MG63 (cell line): ENCODE data around the gene RIC1. TPM values are rescaled to one million over a fixed set of nuclear protein-coding genes. Genes with fewer than 3 reads are reported as not detected.
"Not testable (repeated sequence)": the region's sequence is repeated elsewhere in the genome, so short reads cannot be mapped to it uniquely, and the experiment has no call there.

Experiments
- DNase-seq: peaks from one replicate; pipeline ENCODE4 v3.0.0-alpha.2; 2020
- H3K27me3 ChIP-seq: fragments of 250-450 bp; sonication (Bioruptor Pico); 2 replicates; pipeline ENCODE4 v1.5.1; 2020; ENCODE audit warnings: mild to moderate bottlenecking, moderate library complexity
- H3K36me3 ChIP-seq: fragments of 250-450 bp; sonication (Bioruptor Pico); 2 replicates; pipeline ENCODE4 v1.5.1; 2020; ENCODE audit warnings: mild to moderate bottlenecking, moderate library complexity
- H3K4me3 ChIP-seq: fragments of 250-450 bp; sonication (Bioruptor Pico); 2 replicates; pipeline ENCODE4 v1.5.1; 2020; ENCODE audit warnings: mild to moderate bottlenecking, moderate library complexity
- H3K9me3 ChIP-seq: fragments of 250-450 bp; sonication (Bioruptor Pico); 2 replicates; pipeline ENCODE4 v1.5.1; 2020; ENCODE audit warnings: mild to moderate bottlenecking, moderate library complexity
- total RNA-seq: library from RNA; depleted of rRNA; stranded (reverse); fragments of >200 nt; shearing (Covaris generic); gene quantifications from 2 replicates; pipeline ENCODE4 v1.2.3, GENCODE V29; 2014; ENCODE audit warnings: low replicate concordance

The RIC1 gene
- total RNA-seq, 1 experiment from 2014 or later: 4.1 TPM

DNA sequence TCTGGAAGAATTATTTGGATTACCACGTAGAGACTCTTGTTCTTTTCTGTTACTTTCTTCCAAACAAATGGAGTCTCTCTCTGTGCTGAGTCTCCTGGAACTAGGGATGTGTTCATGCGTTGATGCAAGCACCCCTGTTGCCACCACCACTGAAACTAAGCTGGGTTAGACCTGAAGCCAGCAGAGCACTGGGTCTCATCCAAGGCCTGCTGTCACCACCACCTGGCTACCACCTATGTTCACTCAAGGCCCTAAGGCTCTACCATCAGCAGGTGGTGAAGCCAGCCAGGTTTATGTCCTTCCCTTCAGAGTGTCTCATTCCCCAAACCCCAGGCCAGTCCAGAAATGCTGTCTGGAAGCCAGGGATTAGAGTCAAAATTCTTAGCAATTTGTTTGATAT is 13.3 kb downstream of the RIC1 start:
- DNase-seq: no peak
- no peaks in the 10 kb centered on the region for H3K27me3 ChIP-seq
- no peak overlapping the region for H3K4me3 ChIP-seq
- H3K9me3 ChIP-seq: no peaks in the 10 kb centered on the region
- H3K36me3 ChIP-seq: no peaks in the 10 kb centered on the region

DNA sequence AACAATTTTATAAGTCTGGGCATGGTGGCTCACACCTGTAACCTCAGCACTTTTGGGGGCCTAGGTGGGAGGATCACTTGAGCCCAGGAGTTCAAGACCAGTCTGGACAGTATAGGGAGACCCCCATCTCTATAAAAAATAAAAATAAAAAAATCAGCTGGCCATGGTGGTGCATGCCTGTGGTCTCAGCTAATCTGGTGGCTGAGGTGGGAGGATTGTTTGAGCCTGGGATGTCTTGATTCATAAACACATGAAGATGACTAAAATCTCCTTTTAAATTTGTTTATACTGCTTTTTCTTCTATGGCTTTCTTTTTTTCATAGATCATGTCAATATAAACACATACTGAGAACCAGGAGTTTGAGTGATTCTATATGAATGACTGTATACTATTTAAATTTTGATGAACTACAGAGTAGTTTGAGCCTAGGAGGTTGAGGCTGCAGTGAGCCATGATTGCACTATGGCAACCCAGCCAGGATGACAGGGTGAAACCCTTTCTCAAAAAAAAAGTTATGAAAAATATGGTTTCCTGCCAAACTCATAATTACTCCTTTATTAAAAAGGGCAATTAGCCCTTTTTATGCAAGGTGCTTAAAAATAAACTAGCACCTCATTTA is 14.2 kb downstream of the RIC1 start:
- Histone ChIP-seq H3K4me3 (no peak overlapping the region), H3K9me3 (no peaks in the 10 kb centered on the region), H3K27me3 (no peaks in the 10 kb centered on the region), H3K36me3 (no peaks in the 10 kb centered on the region)
- DNase-seq: no peak

DNA sequence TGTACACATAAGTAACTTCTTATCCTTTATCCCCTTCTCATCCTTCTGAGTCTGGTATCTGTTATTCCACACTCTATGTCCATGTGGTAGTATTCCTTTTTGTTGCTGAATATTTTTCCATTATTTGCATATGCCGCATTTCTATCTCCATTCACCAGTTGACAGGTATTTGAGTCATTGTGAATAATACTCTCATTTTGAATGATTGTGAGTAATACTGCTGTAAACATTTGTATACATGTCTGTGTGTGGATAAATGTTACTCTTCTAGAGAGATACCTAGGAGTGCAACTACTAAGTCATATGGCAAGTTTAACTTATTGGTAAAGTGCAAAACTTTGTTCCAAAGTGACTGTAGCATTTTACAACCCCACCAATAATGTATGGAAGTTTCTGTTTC is 15.6 kb downstream of the RIC1 start:
- Histone ChIP-seq H3K36me3 (no peaks in the 10 kb centered on the region), H3K9me3 (no peaks in the 10 kb centered on the region)
- DNase-seq: no peak

DNA sequence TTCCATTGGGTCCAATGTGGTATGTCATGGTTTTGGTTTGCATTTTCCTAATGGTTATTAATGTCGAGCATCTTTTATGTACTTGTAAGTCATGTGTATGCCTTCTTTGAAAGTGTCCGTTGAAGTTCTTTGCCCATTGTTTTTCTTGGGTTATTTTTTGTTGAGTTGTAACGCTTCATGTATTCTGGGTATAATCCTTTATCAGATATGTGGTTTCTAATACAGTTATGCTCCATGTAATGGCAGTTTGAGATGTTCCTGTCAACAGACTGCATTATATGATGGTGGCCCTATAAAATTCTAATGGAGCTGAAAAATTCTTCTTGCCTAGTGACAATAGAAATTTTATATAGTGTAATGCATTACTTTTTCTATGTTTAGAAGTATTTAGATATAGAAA is 17.2 kb downstream of the RIC1 start:
- H3K4me3 ChIP-seq: no peak overlapping the region
- DNase-seq: no peak
- no peaks in the 10 kb centered on the region for H3K27me3 ChIP-seq
- H3K36me3 ChIP-seq: no peaks in the 10 kb centered on the region
- H3K9me3 ChIP-seq: no peaks in the 10 kb centered on the region

More for the DNA sequence above, 15.6 kb downstream of the RIC1 start:
- H3K4me3 ChIP-seq: no peak overlapping the region
- no peaks in the 10 kb centered on the region for H3K27me3 ChIP-seq

DNA sequence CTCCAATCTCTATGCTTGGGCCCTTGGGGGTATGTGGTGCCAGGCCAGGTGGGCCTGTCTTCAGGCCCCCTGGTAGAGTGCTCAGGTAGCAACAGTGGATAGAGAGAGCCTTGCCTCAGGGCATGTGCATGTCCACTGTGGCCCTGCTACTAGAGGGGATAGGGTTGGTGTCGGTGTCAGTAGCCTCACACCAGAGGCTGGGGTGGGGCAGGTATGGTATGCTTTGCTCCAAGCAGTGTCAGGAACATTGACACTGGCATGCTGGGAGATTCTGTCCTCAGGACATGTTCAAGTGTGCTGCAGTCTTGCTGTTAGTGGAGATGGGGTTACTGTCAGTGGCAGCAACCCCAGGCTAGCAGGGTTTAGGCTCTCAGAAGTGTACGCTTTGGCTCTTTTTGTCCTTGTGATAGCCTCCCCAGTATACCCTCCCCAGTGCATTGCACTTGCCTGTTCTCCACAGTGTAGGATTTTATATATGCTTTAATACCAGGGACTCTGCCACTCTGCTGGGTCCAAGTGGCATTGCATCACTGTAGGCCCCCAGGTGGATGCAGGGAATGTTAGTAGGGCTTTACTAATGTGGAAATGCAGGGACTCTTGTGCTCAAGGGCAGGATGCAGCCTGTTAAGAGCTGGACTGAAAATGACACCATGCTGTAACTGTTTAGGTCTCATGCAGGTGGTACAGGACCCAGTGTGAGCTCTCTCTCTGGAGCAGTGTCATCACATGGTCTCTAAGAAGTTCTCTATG is 21.6 kb downstream of the RIC1 start:
- no peak for DNase-seq
- H3K27me3 ChIP-seq: no peaks in the 10 kb centered on the region

GRCh38 chr9:5651246-5651645 is 22.3 kb downstream of the RIC1 start:
- Histone ChIP-seq H3K27me3 (no peaks in the 10 kb centered on the region), H3K4me3 (no peak overlapping the region), H3K9me3 (no peaks in the 10 kb centered on the region), H3K36me3 (no peaks in the 10 kb centered on the region)
- no peak for DNase-seq

More for the DNA sequence above, 21.6 kb downstream of the RIC1 start:
- Histone ChIP-seq H3K4me3 (no peak overlapping the region), H3K36me3 (no peaks in the 10 kb centered on the region), H3K9me3 (no peaks in the 10 kb centered on the region)

- H3K4me3 ChIP-seq: no peak overlapping the region
- no peaks in the 10 kb centered on the region for H3K27me3 ChIP-seq
- no peak for DNase-seq
- no peaks in the 10 kb centered on the region for H3K9me3 ChIP-seq
- no peaks in the 10 kb centered on the region for H3K36me3 ChIP-seq
These were observed 23.9 kb downstream of the RIC1 start for GRCh38 chr9:5652821-5653220.

DNA sequence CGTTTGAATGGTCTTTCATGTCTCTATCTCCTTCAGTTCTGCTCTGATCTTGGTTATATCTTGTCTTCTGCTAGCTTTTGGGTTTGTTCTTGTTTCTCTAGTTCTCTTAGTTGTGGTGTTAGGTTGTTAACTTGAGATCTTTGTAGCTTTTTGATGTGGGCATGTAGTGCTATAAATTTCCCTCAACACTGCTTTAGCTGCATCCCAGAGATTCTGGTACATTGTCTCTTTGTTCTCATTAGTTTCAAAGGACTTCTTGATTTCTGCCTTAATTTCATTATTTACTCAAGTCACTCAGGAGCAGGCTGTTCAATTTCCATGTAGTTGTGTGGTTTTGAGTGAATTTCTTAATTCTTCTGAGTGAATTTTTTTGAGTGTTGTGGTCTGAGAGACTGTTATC is 33.9 kb downstream of the RIC1 start:
- not testable (repeated sequence) for DNase-seq, H3K36me3 ChIP-seq, H3K4me3 ChIP-seq, H3K27me3 ChIP-seq, H3K9me3 ChIP-seq

DNA sequence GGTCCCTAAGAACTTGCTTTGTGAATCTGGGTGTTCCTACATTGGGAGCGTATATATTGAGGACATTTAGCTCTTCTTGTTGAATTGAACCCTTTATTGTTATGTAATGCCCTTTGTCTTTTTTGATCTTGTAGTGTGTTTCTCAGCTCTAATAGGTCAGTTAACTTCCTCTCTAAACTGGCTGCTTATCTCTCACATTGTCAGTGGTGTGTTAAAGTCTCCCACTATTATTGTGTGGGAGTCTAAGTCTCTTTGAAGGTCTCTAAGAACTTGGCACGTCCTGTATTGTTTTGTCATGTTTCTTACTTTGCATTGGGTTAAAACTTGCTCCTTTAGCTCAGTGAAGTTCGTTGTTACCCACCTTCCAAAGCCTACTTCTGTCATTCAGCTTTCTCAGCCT is 36.2 kb downstream of the RIC1 start:
- Histone ChIP-seq H3K36me3 (no peaks in the 10 kb centered on the region), H3K4me3 (no peak overlapping the region), H3K9me3 (no peaks in the 10 kb centered on the region), H3K27me3 (no peaks in the 10 kb centered on the region)
- DNase-seq: no peak

DNA sequence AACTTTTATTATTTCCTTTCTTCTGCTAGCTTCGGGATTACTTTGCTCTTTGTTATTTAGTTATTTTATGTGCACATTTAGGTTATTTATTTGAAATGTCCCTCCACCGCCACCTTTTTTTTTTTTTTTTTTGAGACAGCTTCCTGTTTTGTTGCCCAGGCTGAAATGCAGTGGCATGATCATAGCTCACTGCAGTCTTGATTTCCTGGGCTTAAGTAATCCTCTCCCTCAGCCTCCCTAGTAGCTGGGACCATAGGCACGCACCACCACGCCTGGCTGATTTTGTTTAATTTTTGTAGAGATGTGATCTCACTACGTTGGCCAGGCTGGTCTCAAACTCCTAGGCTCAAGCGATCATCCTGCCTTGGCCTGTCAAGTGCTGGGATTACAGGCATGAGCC is 38.5 kb downstream of the RIC1 start:
- DNase-seq: no peak

GRCh38 chr9:5670079-5670478 is 41.2 kb downstream of the RIC1 start:
- no peak overlapping the region for H3K4me3 ChIP-seq
- no peaks in the 10 kb centered on the region for H3K9me3 ChIP-seq
- DNase-seq: no peak
- no peaks in the 10 kb centered on the region for H3K36me3 ChIP-seq
- no peaks in the 10 kb centered on the region for H3K27me3 ChIP-seq

More for the DNA sequence above, 38.5 kb downstream of the RIC1 start:
- H3K36me3 ChIP-seq: no peaks in the 10 kb centered on the region
- no peaks in the 10 kb centered on the region for H3K9me3 ChIP-seq
- H3K4me3 ChIP-seq: no peak overlapping the region
- no peaks in the 10 kb centered on the region for H3K27me3 ChIP-seq

- Histone ChIP-seq H3K4me3 (no peak overlapping the region), H3K9me3 (no peaks in the 10 kb centered on the region), H3K27me3 (no peaks in the 10 kb centered on the region), H3K36me3 (no peaks in the 10 kb centered on the region)
- no peak for DNase-seq
These were observed 42.9 kb downstream of the RIC1 start for GRCh38 chr9:5671711-5672353.

- H3K4me3 ChIP-seq, DNase-seq, H3K27me3 ChIP-seq, H3K9me3 ChIP-seq, H3K36me3 ChIP-seq: not testable (repeated sequence)
These were observed 46.1 kb downstream of the RIC1 start for GRCh38 chr9:5675046-5675445.

DNA sequence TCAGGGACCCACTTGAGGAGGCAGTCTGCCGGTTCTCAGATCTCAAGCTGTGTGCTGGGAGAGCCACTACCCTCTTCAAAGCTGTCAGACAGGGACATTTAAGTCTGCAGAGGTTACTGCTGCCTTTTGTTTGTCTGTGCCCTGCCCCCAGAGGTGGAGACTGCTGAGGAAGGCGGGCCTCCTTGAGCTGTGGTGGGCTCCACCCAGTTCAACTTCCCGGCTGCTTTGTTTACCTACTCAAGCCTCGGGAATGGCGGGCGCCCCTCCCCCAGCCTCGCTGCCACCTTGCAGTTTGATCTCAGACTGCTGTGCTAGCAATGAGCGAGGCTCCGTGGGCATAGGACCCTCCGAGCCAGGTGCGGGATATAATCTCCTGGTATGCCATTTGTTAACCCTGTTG is 54.7 kb downstream of the RIC1 start:
- H3K9me3 ChIP-seq, H3K27me3 ChIP-seq, DNase-seq, H3K36me3 ChIP-seq, H3K4me3 ChIP-seq: not testable (repeated sequence)

DNA sequence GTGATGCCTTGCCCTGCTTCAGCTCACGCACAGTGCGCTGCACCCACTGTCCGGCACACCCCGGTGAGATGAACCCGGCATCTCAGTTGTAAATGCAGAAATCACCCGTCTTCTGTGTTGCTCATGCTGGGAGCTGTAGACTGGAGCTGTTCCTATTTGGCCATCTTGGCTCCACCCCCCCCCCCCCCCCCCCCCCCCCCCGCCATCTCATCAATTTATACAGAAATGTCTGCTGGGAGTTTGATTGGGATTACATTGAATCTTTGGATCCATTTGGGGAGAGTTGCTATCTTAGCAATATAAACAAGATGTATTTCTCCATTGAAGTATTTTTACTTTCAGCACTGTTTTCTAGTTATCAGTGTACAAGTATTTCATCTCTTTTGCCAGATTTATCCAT is 55.2 kb downstream of the RIC1 start:
- Histone ChIP-seq H3K4me3 (no peak overlapping the region), H3K27me3 (no peaks in the 10 kb centered on the region), H3K36me3 (no peaks in the 10 kb centered on the region), H3K9me3 (no peaks in the 10 kb centered on the region)
- no peak for DNase-seq

DNA sequence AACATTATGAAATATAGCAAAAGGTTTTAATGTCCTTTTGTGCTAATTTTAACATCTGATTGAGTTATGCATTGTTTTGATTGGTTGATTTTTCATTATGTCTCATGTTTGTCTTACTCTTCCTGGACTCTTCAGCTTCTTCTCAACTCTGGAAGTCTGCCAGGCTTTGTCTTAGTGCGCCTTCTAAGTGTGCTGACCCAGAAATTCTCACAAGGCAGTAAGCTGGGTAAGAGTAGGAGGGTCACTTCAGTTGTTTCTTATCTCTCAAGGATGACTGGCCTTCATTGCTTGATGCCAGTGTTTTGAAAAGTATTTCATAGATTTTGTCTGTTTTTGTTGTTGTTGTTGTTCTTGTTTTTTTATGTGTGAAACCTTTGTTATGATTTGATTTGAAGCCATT is 59.2 kb downstream of the RIC1 start:
- H3K36me3 ChIP-seq: no peaks in the 10 kb centered on the region
- no peak for DNase-seq
- no peaks in the 10 kb centered on the region for H3K9me3 ChIP-seq
- H3K27me3 ChIP-seq: no peaks in the 10 kb centered on the region
- no peak overlapping the region for H3K4me3 ChIP-seq

- no peak for DNase-seq
- H3K27me3 ChIP-seq: no peaks in the 10 kb centered on the region
- H3K9me3 ChIP-seq: no peaks in the 10 kb centered on the region
- H3K36me3 ChIP-seq: no peaks in the 10 kb centered on the region
- no peak overlapping the region for H3K4me3 ChIP-seq
These were observed 61.4 kb downstream of the RIC1 start for GRCh38 chr9:5690278-5690677.

GRCh38 chr9:5695860-5696259 is 67.0 kb downstream of the RIC1 start:
- Histone ChIP-seq H3K27me3 (no peaks in the 10 kb centered on the region), H3K36me3 (no peaks in the 10 kb centered on the region), H3K9me3 (no peaks in the 10 kb centered on the region), H3K4me3 (no peak overlapping the region)
- no peak for DNase-seq
